Activated CD4-positive, alpha-beta T cell treated with anti-CD3 and anti-CD28 coated beads, Interleukin-2, amount 50 U/mL, for 4 hours (primary cell): ENCODE results near the gene STARD5.
A peak's percentile ranks its signal among the peaks of the same experiment; 100 is the strongest.
"Not testable (repeated sequence)": the region's sequence is repeated elsewhere in the genome, so short reads cannot be mapped to it uniquely, and the experiment has no call there.

Experiments used
- DNase-seq, 2 experiments: peaks; one replicate each; pipeline ENCODE4 v3.0.0-alpha.2; 2020

STARD5 gene

GRCh38 chr15:81323944-81324881 is at the start of gene STARD5:
TSS of gene STARD5 (minus strand) at chr15:81324141. CDS start at chr15:81324099, 42 bp downstream.
- DNase-seq, result peak; percentile 95

GRCh38 chr15:81373176-81373575 is 49.2 kb upstream of the STARD5 start:
- DNase-seq, result no peak

GRCh38 chr15:81372575-81372974 is 48.6 kb upstream of the STARD5 start:
- DNase-seq, result no peak

- DNase-seq, result no peak
Observed at GRCh38 chr15:81363718-81364500, 40.0 kb upstream of the STARD5 start.

- DNase-seq, result no peak
Observed at GRCh38 chr15:81363276-81363675, 39.3 kb upstream of the STARD5 start.

- DNase-seq, result no peak
Observed at GRCh38 chr15:81362790-81363189, 38.8 kb upstream of the STARD5 start.

GRCh38 chr15:81361891-81362290 is 38.0 kb upstream of the STARD5 start:
- DNase-seq, result no peak

GRCh38 chr15:81360491-81360890 is 36.5 kb upstream of the STARD5 start:
- no peak for DNase-seq

GRCh38 chr15:81358248-81358647 is 34.3 kb upstream of the STARD5 start:
- no peak for DNase-seq

GRCh38 chr15:81357180-81357686 is 33.3 kb upstream of the STARD5 start:
- no peak for DNase-seq

GRCh38 chr15:81356252-81356651 is 32.3 kb upstream of the STARD5 start:
- no peak for DNase-seq

GRCh38 chr15:81351651-81352050 is 27.7 kb upstream of the STARD5 start:
- DNase-seq, result no peak

GRCh38 chr15:81349271-81349670 is 25.3 kb upstream of the STARD5 start:
- DNase-seq, result no peak

GRCh38 chr15:81348691-81349090 is 24.8 kb upstream of the STARD5 start:
- not testable (repeated sequence) for DNase-seq

- no peak for DNase-seq
Observed at GRCh38 chr15:81347910-81348309, 24.0 kb upstream of the STARD5 start.

- DNase-seq, result no peak
Observed at GRCh38 chr15:81346611-81347010, 22.7 kb upstream of the STARD5 start.

- DNase-seq, result no peak
Observed at GRCh38 chr15:81343371-81343770, 19.4 kb upstream of the STARD5 start.

GRCh38 chr15:81341351-81341750 is 17.4 kb upstream of the STARD5 start:
- DNase-seq, result no peak

GRCh38 chr15:81339851-81340250 is 15.9 kb upstream of the STARD5 start:
- DNase-seq, result no peak

GRCh38 chr15:81339321-81339720 is 15.4 kb upstream of the STARD5 start:
- no peak for DNase-seq

GRCh38 chr15:81338170-81339007 is 14.4 kb upstream of the STARD5 start:
- no peak for DNase-seq

GRCh38 chr15:81337713-81338157 is 13.8 kb upstream of the STARD5 start:
- no peak for DNase-seq

GRCh38 chr15:81337241-81337640 is 13.3 kb upstream of the STARD5 start:
- DNase-seq, result no peak
